RWPE1 (cell line): ENCODE data around the gene CDKN1C.
A peak's percentile ranks its signal among the peaks of the same experiment; 100 is the strongest.

Source experiments
- CTCF ChIA-PET: fragments of 350-600 bp; sonication (Branson Sonifier 250); formaldehyde crosslinking; extraction: SDS; loops from one replicate; lab custom pipeline; 2021; lab: Yijun Ruan, JAX
- POLR2A ChIA-PET: fragments of 400-600 bp; formaldehyde crosslinking; extraction: SDS; loops from one replicate; lab custom pipeline; 2020; ENCODE audit warnings: antibody characterized with exemption; ENCODE audit not compliant: low non-redundant PET; lab: Yijun Ruan, JAX
- DNase-seq: peaks from one replicate; pipeline ENCODE4 v3.0.0; 2012; ENCODE audit warnings: low spot score
- H3K27ac ChIP-seq: fragments of 450-650 bp; 2 replicates; pipeline ENCODE4 v1.5.1; 2017
- CTCF ChIP-seq: fragments of 450-650 bp; conservative IDR thresholded peaks from 2 replicates; pipeline ENCODE4 v1.5.1; 2017; ENCODE audit warnings: low read depth, mild to moderate bottlenecking

CDKN1C gene

GRCh38 chr11:2898366-2899079 lies 12.9 kb upstream of the CDKN1C start:
- DNase-seq: peak; percentile 82
- peak overlapping the region; percentile 94 for H3K27ac ChIP-seq
- CTCF ChIA-PET: interaction anchor here (0.5 to 2.1 kb wide), 4 partner anchors 11 to 1091 kb away, joined by 3 to 10 read pairs (median 4); no protein-coding TSS in a partner anchor
- POLR2A ChIA-PET: no interaction called here
- no peak for TF ChIP-seq CTCF

- peak overlapping the region; percentile 94 for H3K27ac ChIP-seq
- TF ChIP-seq CTCF: no peak
- DNase-seq: no peak
- POLR2A ChIA-PET: no interaction called here
- CTCF ChIA-PET: interaction anchor here (0.8 kb wide), 1 partner anchor 12 kb away, joined by 5 read pairs; the partner anchor contains the start of gene CDKN1C
Observed at GRCh38 chr11:2897048-2897447, 11.5 kb upstream of the CDKN1C start.

- peak overlapping the region; percentile 94 for H3K27ac ChIP-seq
- no peak for TF ChIP-seq CTCF
- ChIA-PET CTCF (interaction anchor here (0.6 to 12.4 kb wide), 2 partner anchors 363 to 369 kb away, joined by 4 to 324 read pairs; no protein-coding TSS in a partner anchor), POLR2A (no interaction called here)
- no peak for DNase-seq
Observed at GRCh38 chr11:2896047-2896446, 10.5 kb upstream of the CDKN1C start.

DNA sequence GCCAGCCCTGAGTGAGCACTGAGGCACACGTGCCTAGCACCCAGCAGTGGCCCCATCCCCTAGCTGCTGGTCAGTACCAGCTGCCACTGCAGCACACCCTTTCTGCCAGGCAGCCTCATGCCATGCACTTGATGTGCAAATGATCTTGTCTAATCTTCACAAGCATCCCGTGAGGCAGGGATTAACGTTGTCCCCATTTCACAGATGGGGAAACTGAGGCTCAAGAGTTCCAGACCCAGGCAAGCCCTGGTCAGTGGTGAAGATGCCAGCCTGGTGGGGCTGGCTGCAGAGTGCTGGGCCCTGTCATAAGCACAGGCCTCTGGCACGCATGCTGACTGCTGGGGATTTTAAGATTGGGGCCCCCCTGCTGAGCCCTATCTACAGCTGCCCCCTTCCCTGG lies 8.4 kb upstream of the CDKN1C start:
- POLR2A ChIA-PET: no interaction called here
- H3K27ac ChIP-seq: peak overlapping the region; percentile 94

GRCh38 chr11:2892967-2893528 lies 7.5 kb upstream of the CDKN1C start:
- peak overlapping the region; percentile 94 for H3K27ac ChIP-seq
- DNase-seq: no peak
- ChIA-PET POLR2A (interaction anchor here (0.6 to 2.9 kb wide), 4 partner anchors 9 to 122 kb away, joined by 3 to 18 read pairs (median 4); partner anchors contain the start of gene PHLDA2), CTCF (interaction anchor here (0.6 to 12.4 kb wide), 12 partner anchors 8 to 474 kb away, joined by 3 to 324 read pairs (median 4); partner anchors contain the start of gene PHLDA2)
- TF ChIP-seq CTCF: no peak

More for the DNA sequence above, 8.4 kb upstream of the CDKN1C start:
- CTCF ChIA-PET: interaction anchor here (0.5 to 12.4 kb wide), 4 partner anchors 36 to 474 kb away, joined by 5 to 324 read pairs (median 14); partner anchors contain the start of gene PHLDA2
- DNase-seq: no peak
- TF ChIP-seq CTCF: no peak
